ENCODE measurements around the gene RFX5.
"Not testable (repeated sequence)": the region's sequence is repeated elsewhere in the genome, so short reads cannot be mapped to it uniquely, and the experiment has no call there.

RFX5 gene

DNA sequence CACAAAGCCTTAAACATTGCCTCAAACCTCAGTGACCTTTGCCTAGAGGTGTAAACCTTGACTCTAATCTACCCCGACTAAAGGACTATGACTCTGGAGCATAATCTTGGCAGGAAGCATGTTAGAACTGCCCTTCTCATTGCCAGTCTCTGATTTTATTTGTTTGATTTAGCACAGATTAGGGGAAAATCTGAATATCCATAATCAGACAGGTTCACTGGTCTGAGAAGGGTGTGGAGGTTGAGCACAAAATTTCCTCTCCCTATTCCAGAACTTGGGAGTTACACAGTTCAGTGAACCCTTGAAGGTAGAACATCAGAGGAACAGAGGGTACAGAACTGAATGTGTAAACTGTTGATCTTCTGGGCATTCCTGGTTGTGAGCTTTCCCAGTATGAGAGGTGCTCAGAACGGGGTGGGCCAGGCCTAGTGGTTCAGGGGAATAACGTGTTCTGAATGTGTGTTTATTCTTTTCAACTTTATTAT, 44.1 kb upstream of the RFX5 start (continued):
- TF ChIP-seq, protein P1, sequence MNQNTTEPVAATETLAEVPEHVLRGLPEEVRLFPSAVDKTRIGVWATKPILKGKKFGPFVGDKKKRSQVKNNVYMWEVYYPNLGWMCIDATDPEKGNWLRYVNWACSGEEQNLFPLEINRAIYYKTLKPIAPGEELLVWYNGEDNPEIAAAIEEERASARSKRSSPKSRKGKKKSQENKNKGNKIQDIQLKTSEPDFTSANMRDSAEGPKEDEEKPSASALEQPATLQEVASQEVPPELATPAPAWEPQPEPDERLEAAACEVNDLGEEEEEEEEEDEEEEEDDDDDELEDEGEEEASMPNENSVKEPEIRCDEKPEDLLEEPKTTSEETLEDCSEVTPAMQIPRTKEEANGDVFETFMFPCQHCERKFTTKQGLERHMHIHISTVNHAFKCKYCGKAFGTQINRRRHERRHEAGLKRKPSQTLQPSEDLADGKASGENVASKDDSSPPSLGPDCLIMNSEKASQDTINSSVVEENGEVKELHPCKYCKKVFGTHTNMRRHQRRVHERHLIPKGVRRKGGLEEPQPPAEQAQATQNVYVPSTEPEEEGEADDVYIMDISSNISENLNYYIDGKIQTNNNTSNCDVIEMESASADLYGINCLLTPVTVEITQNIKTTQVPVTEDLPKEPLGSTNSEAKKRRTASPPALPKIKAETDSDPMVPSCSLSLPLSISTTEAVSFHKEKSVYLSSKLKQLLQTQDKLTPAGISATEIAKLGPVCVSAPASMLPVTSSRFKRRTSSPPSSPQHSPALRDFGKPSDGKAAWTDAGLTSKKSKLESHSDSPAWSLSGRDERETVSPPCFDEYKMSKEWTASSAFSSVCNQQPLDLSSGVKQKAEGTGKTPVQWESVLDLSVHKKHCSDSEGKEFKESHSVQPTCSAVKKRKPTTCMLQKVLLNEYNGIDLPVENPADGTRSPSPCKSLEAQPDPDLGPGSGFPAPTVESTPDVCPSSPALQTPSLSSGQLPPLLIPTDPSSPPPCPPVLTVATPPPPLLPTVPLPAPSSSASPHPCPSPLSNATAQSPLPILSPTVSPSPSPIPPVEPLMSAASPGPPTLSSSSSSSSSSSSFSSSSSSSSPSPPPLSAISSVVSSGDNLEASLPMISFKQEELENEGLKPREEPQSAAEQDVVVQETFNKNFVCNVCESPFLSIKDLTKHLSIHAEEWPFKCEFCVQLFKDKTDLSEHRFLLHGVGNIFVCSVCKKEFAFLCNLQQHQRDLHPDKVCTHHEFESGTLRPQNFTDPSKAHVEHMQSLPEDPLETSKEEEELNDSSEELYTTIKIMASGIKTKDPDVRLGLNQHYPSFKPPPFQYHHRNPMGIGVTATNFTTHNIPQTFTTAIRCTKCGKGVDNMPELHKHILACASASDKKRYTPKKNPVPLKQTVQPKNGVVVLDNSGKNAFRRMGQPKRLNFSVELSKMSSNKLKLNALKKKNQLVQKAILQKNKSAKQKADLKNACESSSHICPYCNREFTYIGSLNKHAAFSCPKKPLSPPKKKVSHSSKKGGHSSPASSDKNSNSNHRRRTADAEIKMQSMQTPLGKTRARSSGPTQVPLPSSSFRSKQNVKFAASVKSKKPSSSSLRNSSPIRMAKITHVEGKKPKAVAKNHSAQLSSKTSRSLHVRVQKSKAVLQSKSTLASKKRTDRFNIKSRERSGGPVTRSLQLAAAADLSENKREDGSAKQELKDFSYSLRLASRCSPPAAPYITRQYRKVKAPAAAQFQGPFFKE (tag by site-specific recombination; IDR thresholded peaks at IDR 0.05; ENCODE audit: borderline replicate concordance): no peak
- TF ChIP-seq, protein P2, sequence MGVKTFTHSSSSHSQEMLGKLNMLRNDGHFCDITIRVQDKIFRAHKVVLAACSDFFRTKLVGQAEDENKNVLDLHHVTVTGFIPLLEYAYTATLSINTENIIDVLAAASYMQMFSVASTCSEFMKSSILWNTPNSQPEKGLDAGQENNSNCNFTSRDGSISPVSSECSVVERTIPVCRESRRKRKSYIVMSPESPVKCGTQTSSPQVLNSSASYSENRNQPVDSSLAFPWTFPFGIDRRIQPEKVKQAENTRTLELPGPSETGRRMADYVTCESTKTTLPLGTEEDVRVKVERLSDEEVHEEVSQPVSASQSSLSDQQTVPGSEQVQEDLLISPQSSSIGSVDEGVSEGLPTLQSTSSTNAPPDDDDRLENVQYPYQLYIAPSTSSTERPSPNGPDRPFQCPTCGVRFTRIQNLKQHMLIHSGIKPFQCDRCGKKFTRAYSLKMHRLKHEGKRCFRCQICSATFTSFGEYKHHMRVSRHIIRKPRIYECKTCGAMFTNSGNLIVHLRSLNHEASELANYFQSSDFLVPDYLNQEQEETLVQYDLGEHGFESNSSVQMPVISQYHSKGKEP (tag by site-specific recombination; IDR thresholded peaks at IDR 0.05): no peak
- TF ChIP-seq, protein P3, sequence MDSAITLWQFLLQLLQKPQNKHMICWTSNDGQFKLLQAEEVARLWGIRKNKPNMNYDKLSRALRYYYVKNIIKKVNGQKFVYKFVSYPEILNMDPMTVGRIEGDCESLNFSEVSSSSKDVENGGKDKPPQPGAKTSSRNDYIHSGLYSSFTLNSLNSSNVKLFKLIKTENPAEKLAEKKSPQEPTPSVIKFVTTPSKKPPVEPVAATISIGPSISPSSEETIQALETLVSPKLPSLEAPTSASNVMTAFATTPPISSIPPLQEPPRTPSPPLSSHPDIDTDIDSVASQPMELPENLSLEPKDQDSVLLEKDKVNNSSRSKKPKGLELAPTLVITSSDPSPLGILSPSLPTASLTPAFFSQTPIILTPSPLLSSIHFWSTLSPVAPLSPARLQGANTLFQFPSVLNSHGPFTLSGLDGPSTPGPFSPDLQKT (IDR thresholded peaks at IDR 0.05; ENCODE audit: borderline replicate concordance, low read depth, low read length): no peak
- no peak for TF ChIP-seq YY2 (tag by site-specific recombination; IDR thresholded peaks at IDR 0.05)
- no peak for TF ChIP-seq ZNF561 (tag by site-specific recombination; IDR thresholded peaks at IDR 0.05; ENCODE audit: borderline replicate concordance)
- TF ChIP-seq ZNF248 (tag by site-specific recombination; IDR thresholded peaks at IDR 0.05): no peak
- TF ChIP-seq ZNF558 (tag by site-specific recombination; IDR thresholded peaks at IDR 0.05): no peak
- TF ChIP-seq, protein P4, sequence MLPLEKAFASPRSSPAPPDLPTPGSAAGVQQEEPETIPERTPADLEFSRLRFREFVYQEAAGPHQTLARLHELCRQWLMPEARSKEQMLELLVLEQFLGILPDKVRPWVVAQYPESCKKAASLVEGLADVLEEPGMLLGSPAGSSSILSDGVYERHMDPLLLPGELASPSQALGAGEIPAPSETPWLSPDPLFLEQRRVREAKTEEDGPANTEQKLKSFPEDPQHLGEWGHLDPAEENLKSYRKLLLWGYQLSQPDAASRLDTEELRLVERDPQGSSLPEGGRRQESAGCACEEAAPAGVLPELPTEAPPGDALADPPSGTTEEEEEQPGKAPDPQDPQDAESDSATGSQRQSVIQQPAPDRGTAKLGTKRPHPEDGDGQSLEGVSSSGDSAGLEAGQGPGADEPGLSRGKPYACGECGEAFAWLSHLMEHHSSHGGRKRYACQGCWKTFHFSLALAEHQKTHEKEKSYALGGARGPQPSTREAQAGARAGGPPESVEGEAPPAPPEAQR (tag by site-specific recombination; IDR thresholded peaks at IDR 0.05): no peak
- TF ChIP-seq ZNF423 (tag by site-specific recombination; IDR thresholded peaks at IDR 0.05): no peak
- TF ChIP-seq ZNF514 (tag by site-specific recombination; IDR thresholded peaks at IDR 0.05): no peak
- TF ChIP-seq ZNF510 (tag by site-specific recombination; IDR thresholded peaks at IDR 0.05; ENCODE audit: insufficient replicate concordance): no peak
- TF ChIP-seq, protein P5, sequence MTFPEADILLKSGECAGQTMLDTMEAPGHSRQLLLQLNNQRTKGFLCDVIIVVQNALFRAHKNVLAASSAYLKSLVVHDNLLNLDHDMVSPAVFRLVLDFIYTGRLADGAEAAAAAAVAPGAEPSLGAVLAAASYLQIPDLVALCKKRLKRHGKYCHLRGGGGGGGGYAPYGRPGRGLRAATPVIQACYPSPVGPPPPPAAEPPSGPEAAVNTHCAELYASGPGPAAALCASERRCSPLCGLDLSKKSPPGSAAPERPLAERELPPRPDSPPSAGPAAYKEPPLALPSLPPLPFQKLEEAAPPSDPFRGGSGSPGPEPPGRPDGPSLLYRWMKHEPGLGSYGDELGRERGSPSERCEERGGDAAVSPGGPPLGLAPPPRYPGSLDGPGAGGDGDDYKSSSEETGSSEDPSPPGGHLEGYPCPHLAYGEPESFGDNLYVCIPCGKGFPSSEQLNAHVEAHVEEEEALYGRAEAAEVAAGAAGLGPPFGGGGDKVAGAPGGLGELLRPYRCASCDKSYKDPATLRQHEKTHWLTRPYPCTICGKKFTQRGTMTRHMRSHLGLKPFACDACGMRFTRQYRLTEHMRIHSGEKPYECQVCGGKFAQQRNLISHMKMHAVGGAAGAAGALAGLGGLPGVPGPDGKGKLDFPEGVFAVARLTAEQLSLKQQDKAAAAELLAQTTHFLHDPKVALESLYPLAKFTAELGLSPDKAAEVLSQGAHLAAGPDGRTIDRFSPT (tag by site-specific recombination; IDR thresholded peaks at IDR 0.05): no peak
- no peak for TF ChIP-seq ZSCAN16 (tag by site-specific recombination; IDR thresholded peaks at IDR 0.05)
- TF ChIP-seq ZNF501 (tag by site-specific recombination; IDR thresholded peaks at IDR 0.05): no peak
- TF ChIP-seq ZNF37A (tag by site-specific recombination; IDR thresholded peaks at IDR 0.05): no peak
- no peak for TF ChIP-seq ZNF140 (tag by site-specific recombination; IDR thresholded peaks at IDR 0.05)

DNA sequence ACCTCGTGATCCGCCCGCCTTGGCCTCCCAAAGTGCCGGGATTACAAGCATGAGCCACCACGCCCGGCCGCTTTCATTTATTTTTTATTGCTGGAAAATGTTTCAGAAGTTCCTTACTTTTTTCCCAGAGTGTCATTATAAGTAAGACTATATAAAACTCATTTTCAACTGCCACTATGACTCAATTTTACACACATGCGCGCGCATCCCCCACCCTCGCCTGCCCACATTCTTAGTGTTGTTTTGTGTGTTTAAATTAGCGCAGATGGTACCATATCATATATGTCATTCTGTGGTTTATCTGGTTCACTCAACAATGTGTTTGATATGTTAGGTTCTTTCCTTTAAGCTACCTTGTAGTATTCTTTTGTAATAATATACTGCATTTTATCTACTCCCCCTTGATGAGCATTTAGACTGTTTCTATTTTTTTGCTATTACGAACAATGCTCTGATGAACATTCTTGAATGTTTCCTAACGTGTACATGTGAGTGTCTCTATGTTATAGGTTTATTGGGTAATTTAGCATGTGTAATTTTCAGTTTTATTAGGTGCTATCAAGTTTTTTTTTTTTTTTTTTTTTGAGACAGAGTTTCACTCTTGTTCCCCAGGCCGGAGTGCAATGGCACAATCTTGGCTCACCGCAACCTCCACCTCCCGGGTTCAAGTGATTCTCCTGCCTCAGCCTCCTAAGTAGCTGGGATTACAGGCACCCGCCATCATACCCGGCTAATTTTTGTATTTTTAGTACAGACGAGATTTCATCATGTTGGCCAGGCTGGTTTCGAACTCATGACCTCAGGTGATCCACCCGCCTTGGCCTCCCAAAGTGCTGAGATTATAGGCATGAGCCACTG, 43.4 kb upstream of the RFX5 start:
- H3K9me3 ChIP-seq (ENCODE audit: control insufficient read depth, insufficient read depth, low read depth, low read length); H3K4me3 ChIP-seq (ENCODE audit: low read depth, low read length); H3K36me3 ChIP-seq (ENCODE audit: control insufficient read depth in 2 of 2, insufficient read depth in 1 of 2, low read length in 2 of 2); H3K4me1 ChIP-seq (ENCODE audit: control insufficient read depth, insufficient read depth, low read length); H3K27ac ChIP-seq (ENCODE audit: extremely low read depth, low read depth, low read length); POLR2A ChIA-PET: not testable (repeated sequence)
- CTCF ChIA-PET: interaction anchor here (0.6 to 0.7 kb wide), 3 partner anchors 33 to 90 kb away, joined by 4 to 6 read pairs (median 5); no protein-coding TSS in a partner anchor
